Measurements from ENCODE around the gene ZMIZ1.

The ZMIZ1 gene

DNA sequence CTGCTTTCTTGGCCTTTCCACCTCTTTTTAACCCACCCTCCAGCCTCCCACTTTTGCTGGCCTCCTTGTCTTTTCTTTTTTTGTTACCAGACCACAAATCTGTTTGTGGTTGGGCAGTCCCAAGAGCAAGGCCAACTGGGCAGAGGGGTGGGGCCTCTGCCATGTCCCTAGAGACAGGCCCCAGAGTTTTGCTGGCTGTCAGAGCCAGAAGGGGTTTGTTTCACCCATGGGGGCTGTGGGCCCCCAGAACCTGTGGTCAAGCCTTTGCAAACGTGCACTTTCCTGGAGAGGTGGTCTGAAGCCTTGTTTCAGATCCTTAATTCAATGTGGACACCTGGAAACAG lies 10.3 kb downstream of the ZMIZ1 start:
- no peak for DNase-seq (ENCODE audit: low read depth in 2 of 2, low spot score in 1 of 2)

GRCh38 chr10:79079490-79080355 lies 11.0 kb downstream of the ZMIZ1 start:
- DNase-seq (ENCODE audit: low read depth in 2 of 2, low spot score in 1 of 2): no peak

- DNase-seq (ENCODE audit: low read depth in 2 of 2, low spot score in 1 of 2): no peak
These were observed 12.7 kb downstream of the ZMIZ1 start for GRCh38 chr10:79081353-79082034.

DNA sequence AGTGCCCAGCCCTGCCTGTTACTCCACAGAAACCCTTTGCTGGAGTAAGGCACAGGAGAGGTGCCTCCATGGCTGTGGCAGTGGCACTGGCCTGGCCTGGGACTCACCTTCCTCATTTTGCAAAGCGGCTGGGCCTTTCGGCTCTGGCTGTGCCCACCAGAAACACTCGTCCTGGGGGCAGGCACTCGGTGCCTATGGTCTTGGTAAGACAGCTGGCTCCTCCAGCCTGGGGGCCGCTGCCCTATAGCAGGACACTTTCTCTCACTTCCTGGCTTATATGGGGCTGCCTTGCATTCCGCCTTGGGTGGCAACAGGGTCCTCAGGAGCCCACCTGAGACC lies 13.2 kb downstream of the ZMIZ1 start:
- DNase-seq (ENCODE audit: low read depth in 2 of 2, low spot score in 1 of 2): no peak

DNA sequence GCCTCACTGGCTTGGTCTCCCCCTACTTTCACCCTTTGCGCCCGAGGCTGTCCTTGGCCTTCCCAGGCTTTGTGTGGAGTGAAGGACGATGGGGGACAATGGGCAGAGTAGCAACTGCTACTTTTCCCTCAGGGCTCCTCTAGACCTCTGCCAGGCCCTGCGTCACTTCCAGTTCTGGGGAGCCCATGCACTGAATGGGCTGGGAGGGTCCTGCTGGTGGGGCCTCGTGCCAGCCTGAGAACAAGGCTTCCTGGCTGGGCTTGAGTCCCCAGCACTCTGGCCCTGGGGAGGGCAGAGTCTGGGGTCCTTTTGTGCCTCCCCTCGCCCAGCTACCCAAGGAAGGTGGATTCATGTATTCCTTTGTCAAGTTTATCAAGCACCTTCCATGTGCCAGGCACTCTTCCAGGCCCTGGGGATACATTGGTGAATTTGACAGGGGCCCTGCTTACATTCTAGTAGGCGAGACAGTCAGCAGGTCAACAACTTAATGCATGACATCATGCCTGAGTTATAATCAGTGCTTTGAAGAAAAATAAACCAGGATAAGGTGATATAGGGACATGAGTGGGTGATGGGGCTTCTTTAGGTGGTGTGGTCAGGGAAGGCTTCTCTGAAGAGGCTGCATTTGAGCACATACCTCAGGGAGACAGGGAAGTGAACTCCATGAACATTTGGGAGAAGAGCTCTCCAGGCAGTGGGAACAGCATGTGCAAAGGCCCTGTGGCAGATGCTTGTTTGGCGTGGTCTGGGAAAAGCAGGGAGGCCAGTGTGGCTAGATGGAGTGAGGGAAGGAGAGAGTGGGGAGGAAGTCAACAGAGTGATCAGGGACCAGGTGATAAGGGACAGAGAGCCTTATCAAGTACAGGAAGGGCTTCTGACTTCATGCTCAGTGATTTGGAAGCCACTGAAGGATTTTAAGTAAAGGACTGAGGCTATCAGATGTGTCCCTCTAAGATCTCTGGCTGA lies 14.1 kb downstream of the ZMIZ1 start:
- DNase-seq (ENCODE audit: low read depth in 2 of 2, low spot score in 1 of 2): no peak

DNA sequence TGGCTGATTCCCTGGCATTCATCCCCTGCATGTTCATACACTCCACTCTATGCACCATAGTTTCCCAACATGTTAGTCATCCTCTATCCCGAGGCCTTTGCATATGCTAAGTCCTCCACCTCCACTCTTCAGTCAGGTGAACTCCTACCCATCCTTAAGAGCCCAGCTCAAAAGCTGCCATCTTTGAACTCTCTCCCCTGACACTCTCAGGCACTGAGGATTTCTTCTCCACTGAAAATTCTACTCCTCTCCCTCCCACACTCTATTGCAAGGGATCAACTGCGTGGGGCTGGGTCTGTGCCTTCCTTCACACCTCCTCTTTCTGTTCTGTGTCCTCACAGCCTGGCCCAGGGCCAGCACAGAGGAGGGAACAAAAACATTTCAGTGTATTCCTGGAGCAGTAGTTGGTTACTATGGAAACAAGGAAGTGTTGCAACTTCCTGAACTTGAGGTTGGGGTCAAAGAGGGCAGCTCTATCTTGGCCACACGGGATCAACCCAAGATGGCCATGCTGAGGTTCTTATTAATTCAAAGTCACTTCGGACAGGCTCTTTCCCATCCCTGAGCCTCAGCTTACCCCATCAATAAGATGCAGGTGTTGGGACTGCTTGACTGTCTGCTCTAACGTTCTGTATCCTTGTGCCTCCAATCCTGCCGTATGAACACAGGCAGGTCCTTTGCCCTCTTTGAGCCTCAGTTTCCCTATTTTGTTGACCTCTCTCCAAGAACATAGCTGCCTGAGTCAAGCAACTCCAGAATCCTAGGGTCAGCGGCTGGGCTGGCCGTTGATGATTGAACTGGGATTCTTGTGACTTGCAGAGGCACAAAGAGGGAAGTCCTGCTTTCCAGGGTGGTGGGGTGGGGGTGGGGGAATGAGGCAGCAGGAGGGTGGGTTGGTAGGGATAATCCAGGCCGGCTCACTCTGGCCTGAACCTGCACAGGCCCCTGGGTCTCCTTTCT lies 15.5 kb downstream of the ZMIZ1 start:
- no peak for DNase-seq (ENCODE audit: low read depth in 2 of 2, low spot score in 1 of 2)

GRCh38 chr10:79084972-79085597 lies 16.3 kb downstream of the ZMIZ1 start:
- DNase-seq (ENCODE audit: low read depth in 2 of 2, low spot score in 1 of 2): no peak

GRCh38 chr10:79086822-79087221 lies 18.1 kb downstream of the ZMIZ1 start:
- no peak for DNase-seq (ENCODE audit: low read depth in 2 of 2, low spot score in 1 of 2)

- DNase-seq (ENCODE audit: low read depth in 2 of 2, low spot score in 1 of 2): no peak
These were observed 19.0 kb downstream of the ZMIZ1 start for GRCh38 chr10:79087721-79088120.

DNA sequence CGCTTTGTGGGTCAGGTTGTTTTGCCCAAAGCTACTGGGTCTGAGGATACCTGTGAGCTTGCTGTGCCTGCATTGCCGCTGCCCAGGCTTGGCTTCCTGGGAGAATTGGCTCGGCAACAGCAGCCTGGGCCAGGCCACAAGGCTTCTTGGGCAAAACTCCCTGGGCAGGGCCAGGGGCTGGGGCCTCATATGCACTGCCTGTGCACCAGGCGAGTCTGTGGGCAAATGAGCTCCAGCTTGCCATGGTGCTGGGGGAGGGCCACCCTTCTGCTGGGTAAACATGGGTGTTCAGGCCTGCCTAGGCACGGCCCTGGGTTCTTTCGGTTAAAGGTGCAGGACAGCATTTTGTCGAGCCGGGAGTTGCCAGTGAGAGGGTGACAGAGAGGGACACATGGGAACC lies 19.4 kb downstream of the ZMIZ1 start:
- DNase-seq (ENCODE audit: low read depth in 2 of 2, low spot score in 1 of 2): no peak

DNA sequence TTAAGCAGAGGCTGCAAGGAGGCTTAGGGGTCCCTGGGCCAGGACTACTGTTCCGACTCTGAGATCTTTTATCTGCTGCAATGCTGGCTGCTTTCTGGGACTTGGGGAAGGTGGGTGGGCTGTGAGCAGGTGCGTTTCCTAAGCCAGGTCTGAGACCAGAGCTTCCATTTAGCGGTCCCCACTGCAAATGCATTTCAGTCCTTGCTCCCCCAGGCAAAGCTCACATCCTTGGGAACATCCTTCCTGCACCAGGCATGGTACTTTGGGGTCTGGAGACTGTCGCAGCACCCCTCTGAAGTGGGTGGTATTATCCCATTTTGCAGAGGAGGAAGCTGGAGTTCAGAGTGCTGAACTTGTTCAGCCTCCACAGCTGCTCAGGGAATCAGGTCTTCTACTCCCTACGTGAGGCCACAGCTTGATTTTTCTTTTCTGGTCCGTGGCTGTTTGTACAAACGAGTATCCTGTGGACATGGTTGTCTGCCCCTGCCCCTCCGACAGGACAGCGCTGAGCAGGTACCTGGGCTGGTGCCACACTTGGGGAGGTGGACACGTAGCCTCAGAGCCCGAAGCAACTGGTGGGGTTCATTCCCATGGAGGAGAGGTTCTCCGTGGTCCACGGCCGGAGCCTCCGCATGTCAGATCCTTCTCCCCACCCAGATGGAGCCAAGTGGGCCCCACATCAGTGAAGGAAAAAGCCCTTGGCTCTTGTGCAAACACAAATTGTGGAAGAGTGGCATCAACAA lies 20.0 kb downstream of the ZMIZ1 start:
- DNase-seq (ENCODE audit: low read depth in 2 of 2, low spot score in 1 of 2): no peak

DNA sequence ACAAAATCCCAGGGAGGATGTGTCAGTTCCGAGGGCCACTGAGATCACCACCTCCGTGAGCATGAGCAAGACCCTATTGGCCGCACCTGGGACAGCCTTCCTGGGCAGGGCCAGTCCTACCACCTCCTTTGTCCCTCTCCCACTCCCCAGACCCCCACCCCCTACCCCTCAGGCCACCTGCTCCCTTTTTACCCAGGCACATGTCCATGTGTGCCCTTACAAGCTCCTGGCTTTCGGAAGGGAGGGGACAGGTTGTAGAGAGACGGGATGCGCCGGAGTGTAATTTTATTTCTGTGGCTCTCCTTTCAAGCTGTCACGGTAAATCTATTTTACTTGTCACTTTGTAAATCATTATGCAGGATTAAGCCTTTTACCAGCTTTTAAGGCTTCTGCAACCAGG lies 20.9 kb downstream of the ZMIZ1 start:
- no peak for DNase-seq (ENCODE audit: low read depth in 2 of 2, low spot score in 1 of 2)

GRCh38 chr10:79090134-79090803 lies 21.5 kb downstream of the ZMIZ1 start:
- no peak for DNase-seq (ENCODE audit: low read depth in 2 of 2, low spot score in 1 of 2)

DNA sequence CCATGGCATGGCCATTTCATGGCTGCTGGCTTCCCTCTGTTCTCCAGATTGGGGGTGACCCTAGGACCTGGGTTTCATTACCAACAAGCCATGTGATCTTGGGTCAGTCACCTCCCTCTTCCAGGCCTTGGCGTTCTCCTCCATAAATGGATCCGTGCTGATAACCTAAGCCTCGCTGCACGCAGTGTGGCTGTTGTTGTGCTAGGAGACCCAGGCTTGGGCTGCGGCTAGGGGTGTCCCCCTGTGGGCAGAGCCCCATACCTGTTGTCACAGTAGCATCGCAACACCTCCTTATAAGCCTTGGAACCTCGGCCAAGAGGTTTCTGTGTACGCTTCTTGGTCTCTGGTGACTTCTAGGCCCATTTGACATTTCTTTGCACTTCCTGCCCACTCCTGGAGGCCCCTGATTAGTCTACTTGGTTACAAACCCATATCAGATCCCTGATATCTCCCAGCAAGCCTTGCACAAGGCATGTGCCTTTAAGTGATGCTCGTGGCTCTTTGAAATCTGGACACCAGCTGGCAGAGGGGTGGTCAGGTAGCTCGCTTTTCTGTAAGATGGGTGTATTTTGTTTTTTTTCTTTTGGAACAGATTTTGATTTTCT lies 23.6 kb downstream of the ZMIZ1 start:
- DNase-seq (ENCODE audit: low read depth in 2 of 2, low spot score in 1 of 2): no peak

DNA sequence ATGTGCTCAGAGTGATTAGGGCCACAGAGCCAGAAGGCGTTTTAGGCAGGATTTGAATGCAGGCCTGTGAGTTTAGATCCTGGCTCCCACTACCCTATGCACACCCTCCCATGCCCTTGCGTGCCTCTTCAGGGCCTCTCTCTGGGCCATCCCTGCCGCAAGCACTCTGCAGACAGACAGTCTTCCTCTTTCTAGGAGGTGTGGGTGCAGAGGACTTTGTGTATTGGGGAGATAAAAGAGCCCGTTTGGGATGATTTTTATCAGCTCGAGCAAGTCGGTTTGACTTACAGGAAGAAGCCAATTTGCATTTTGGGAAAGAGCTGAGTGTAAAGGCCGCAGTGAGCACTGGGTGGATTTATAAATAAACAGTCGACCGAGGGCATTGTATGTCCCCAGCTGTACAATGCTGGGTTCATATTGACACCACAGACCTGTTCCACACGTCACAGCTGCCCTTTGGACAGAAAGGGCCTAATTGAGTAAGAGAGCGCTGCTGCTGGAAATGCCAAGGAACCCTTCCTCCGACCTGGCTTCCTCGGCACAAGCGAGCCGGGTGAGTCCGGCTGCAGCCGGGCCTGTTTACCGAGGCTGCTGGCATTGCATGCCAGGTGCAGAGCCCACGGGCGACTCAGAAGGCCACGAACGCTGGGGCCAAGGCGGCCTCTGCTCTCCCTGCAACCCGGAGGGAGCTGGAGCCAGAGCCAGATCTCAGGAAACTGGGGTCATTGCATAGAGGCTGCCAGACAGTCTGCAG lies 25.1 kb downstream of the ZMIZ1 start:
- no peak for DNase-seq (ENCODE audit: low read depth in 2 of 2, low spot score in 1 of 2)

DNA sequence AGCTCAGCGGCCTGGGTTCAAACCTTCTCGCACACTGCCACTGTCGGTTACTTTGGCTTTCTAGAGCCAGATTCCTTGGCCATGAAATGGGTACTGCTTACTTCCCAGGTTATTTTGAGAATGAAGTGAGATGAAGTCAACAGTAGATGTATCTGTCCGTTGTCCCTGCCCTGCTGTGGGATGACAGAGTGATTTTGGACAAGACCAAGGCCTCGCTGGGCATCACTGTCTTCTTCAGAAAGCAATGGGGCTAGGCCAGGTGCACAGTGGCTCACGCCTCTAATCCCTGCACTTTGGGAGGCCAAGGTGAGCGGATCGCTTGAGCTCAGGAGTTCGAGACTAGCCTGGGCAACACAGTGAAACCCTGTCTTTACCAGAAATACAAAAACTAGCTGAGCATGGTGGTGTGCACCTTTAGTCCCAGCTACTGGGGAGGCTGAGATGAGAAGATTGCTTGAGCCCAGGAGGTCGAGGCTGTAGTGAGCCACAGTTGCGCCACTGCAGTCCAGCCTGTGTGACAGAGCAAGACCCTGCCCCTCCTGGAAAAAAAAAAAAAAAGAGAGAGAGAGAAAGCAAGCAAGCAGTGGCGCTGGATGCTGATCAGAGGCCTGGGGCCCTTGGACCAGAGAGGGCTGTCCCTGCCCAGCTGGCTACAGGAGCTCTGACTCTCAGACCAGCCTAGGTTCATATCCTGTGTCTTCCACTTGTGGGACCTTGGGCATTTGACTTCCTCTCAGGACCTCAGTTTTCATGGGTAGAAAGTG lies 25.8 kb downstream of the ZMIZ1 start:
- DNase-seq (ENCODE audit: low read depth in 2 of 2, low spot score in 1 of 2): no peak

- no peak for DNase-seq (ENCODE audit: low read depth in 2 of 2, low spot score in 1 of 2)
These were observed 26.6 kb downstream of the ZMIZ1 start for GRCh38 chr10:79095316-79095715.

Data from stimulated activated CD8-positive, alpha-beta memory T cell treated with anti-CD3 and anti-CD28 coated beads, Interleukin-4, amount 100 ng/mL, for 1 hour (primary cell).